ENCODE results near the gene ARMC10. TPM values are rescaled to one million over a fixed set of nuclear protein-coding genes. Genes with fewer than 3 reads are reported as not detected.

ARMC10 gene
- total and polyA plus RNA-seq, 9 of the 15 experiments (the other 6 are each of a cell fraction or from before 2014, with no cell fraction given), result 17.0 to 113 (median 72.6) TPM

GRCh38 chr7:103132995-103133688 is 58.2 kb downstream of the ARMC10 start (continued):
- no peak for TF ChIP-seq NKRF (IDR thresholded peaks at IDR 0.05; ENCODE audit: borderline replicate concordance)
- no peak for TF ChIP-seq ZNF76 (CRISPR knock-in tag; IDR thresholded peaks at IDR 0.05; ENCODE audit: borderline replicate concordance)
- TF ChIP-seq PTRF (tag; IDR thresholded peaks at IDR 0.05), result no peak
- TF ChIP-seq CHAMP1 (IDR thresholded peaks at IDR 0.05), result no peak
- TF ChIP-seq ARID3B (CRISPR knock-in tag; IDR thresholded peaks at IDR 0.05; ENCODE audit: borderline replicate concordance), result no peak
- TF ChIP-seq MAFK (IDR thresholded peaks at IDR 0.05; ENCODE audit: low read length), result peak; percentile 21; the same call in 1 of the 2 replicates
- no peak for TF ChIP-seq FOXA3 (CRISPR knock-in tag; conservative IDR thresholded peaks at IDR 0.05 in 1 of 2, IDR thresholded peaks at IDR 0.05 in 1 of 2)
- TF ChIP-seq MAFG (tag; conservative IDR thresholded peaks at IDR 0.05), result peak; percentile 55
- TF ChIP-seq HNRNPL (IDR thresholded peaks at IDR 0.05; ENCODE audit: low read depth, low read length), result no peak
- no peak for TF ChIP-seq USF1 (CRISPR knock-in tag; IDR thresholded peaks at IDR 0.05)
- TF ChIP-seq NFIX (CRISPR knock-in tag; IDR thresholded peaks at IDR 0.05; ENCODE audit: low read depth), result no peak
- TF ChIP-seq, protein P1, sequence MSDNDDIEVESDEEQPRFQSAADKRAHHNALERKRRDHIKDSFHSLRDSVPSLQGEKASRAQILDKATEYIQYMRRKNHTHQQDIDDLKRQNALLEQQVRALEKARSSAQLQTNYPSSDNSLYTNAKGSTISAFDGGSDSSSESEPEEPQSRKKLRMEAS (CRISPR knock-in tag; IDR thresholded peaks at IDR 0.05), result no peak
- peak; percentile 61; the same call in 1 of the 2 replicates for TF ChIP-seq NR2C1 (IDR thresholded peaks at IDR 0.05)
- peak; percentile 43; the same call in 1 of the 2 replicates for TF ChIP-seq NR2C1 (tag; IDR thresholded peaks at IDR 0.05)
- TF ChIP-seq JUND (IDR thresholded peaks at IDR 0.05; ENCODE audit: borderline replicate concordance, low read depth, low read length), result no peak
- TF ChIP-seq JUND (tag; IDR thresholded peaks at IDR 0.05; ENCODE audit: borderline replicate concordance, low read depth, low read length), result no peak
- TF ChIP-seq C11orf30 (IDR thresholded peaks at IDR 0.05; ENCODE audit: low read depth), result peak; percentile 78
- no peak for TF ChIP-seq ZNF274 (IDR thresholded peaks at IDR 0.05; ENCODE audit: borderline replicate concordance, low read depth, low read length)
- 0 out of 2 replicates have a peak, but pooled peaks have one; percentile 24 for TF ChIP-seq SP1 (CRISPR knock-in tag; IDR thresholded peaks at IDR 0.05)

All from K562 (cell line).